Glomerular endothelial cell (primary cell): ENCODE measurements around the gene SOBP. TPM values are rescaled to one million over a fixed set of nuclear protein-coding genes. Genes with fewer than 3 reads are reported as not detected.

Experiments
- DNase-seq: peaks from one replicate; pipeline ENCODE4 v3.0.0-alpha.2; 2011; ENCODE audit warnings: low read depth, low spot score; ENCODE audit errors: extremely low read depth
- total RNA-seq: library from RNA; depleted of rRNA; stranded (reverse); fragments of >200 nt; gene quantifications from 2 replicates; pipeline ENCODE4 v1.2.3, GENCODE V29; 2015

Gene SOBP
- total RNA-seq, 1 donor from 2014 or later, result 2.3 TPM

- no peak for DNase-seq
Measured at GRCh38 chr6:107707346-107708275, 217.7 kb downstream of the SOBP start.

GRCh38 chr6:107708435-107708834 is 218.5 kb downstream of the SOBP start:
- DNase-seq, result no peak

- no peak for DNase-seq
Measured at GRCh38 chr6:107709341-107709740, 219.4 kb downstream of the SOBP start.

Other genes starting within 250 kb of the SOBP start
- 6.3 and 7.8 TPM in 2 replicates for gene PDSS2, start 30.6 kb upstream of the SOBP start, total RNA-seq